Hepatocyte (in vitro differentiated cells): Measurements from ENCODE around the gene EPHB2. TPM values are rescaled to one million over a fixed set of nuclear protein-coding genes. Genes with fewer than 3 reads are reported as not detected.

ENCODE experiments used
- DNase-seq: peaks from one replicate; pipeline ENCODE4 v3.0.0-alpha.2; 2016; ENCODE audit warnings: low spot score
- H2AFZ ChIP-seq: fragments of 200-600 bp; sonication (generic); 2 replicates; pipeline ENCODE4 v1.6.0; 2016; ENCODE audit warnings: antibody characterized with exemption, mild to moderate bottlenecking
- H3K27ac ChIP-seq: fragments of 200-600 bp; sonication (generic); 2 replicates; pipeline ENCODE4 v1.5.1; 2016; ENCODE audit warnings: mild to moderate bottlenecking
- H3K27me3 ChIP-seq: fragments of 200-600 bp; sonication (generic); 2 replicates; pipeline ENCODE4 v1.6.1; 2016
- H3K36me3 ChIP-seq: fragments of 200-600 bp; sonication (generic); replicated peaks from 2 replicates; pipeline ENCODE4 v1.5.1; 2016; ENCODE audit warnings: low read depth; ENCODE audit not compliant: insufficient read depth
- H3K4me1 ChIP-seq: fragments of 200-600 bp; sonication (generic); 2 replicates; pipeline ENCODE4 v1.5.1; 2016; ENCODE audit warnings: mild to moderate bottlenecking, moderate library complexity; ENCODE audit not compliant: insufficient read depth
- H3K4me2 ChIP-seq: fragments of 200-600 bp; sonication (generic); 2 replicates; pipeline ENCODE4 v1.6.0; 2016
- H3K4me3 ChIP-seq: fragments of 200-600 bp; sonication (generic); 2 replicates; pipeline ENCODE4 v1.5.1; 2016; ENCODE audit warnings: mild to moderate bottlenecking
- H3K79me2 ChIP-seq: fragments of 200-600 bp; sonication (generic); 2 replicates; pipeline ENCODE4 v1.6.0; 2017; ENCODE audit warnings: mild to moderate bottlenecking
- H3K9me2 ChIP-seq: fragments of 200-600 bp; sonication (generic); replicated peaks from 2 replicates; pipeline ENCODE4 v1.6.0; 2017; ENCODE audit warnings: mild to moderate bottlenecking; ENCODE audit not compliant: insufficient read depth
- H3K9me3 ChIP-seq: fragments of 200-600 bp; sonication (generic); 2 replicates; pipeline ENCODE4 v1.5.1; 2016; ENCODE audit warnings: low read depth, mild to moderate bottlenecking
- H4K20me1 ChIP-seq: fragments of 200-600 bp; sonication (generic); 2 replicates; pipeline ENCODE4 v1.6.0; 2016; ENCODE audit warnings: mild to moderate bottlenecking; ENCODE audit not compliant: insufficient read depth, poor library complexity, severe bottlenecking
- EZH2 ChIP-seq: fragments of 200-600 bp; sonication (generic); IDR thresholded peaks from 2 replicates; pipeline ENCODE4 v1.6.1; 2016; ENCODE audit warnings: antibody characterized with exemption, mild to moderate bottlenecking, borderline replicate concordance
- EZH2phosphoT487 ChIP-seq: fragments of 200-600 bp; sonication (generic); IDR thresholded peaks from one replicate; pipeline ENCODE4 v1.6.1; 2018; ENCODE audit warnings: antibody characterized with exemption, mild to moderate bottlenecking, low read depth, moderate library complexity; ENCODE audit not compliant: unreplicated experiment, severe bottlenecking
- WGBS: methylation state at CpG from one replicate; pipeline ENCODE4 v1.1.6; 2016; ENCODE audit warnings: low lambda C conversion rate; ENCODE audit errors: missing lambda C conversion rate; 5-methylcytosine and 5-hydroxymethylcytosine counted together
- polyA plus RNA-seq: library from polyadenylated mRNA; unstranded; fragments of >200 nt; fragmentation: Nextera tagmentation; extraction: Ambion mirVana; gene quantifications from 2 replicates; pipeline ENCODE4 v1.2.1, GENCODE V29; 2016
- total RNA-seq: library from RNA; depleted of rRNA; stranded (reverse); fragments of >200 nt; gene quantifications from 2 replicates; pipeline ENCODE4 v1.2.3, GENCODE V29; 2014
- TF ChIP-seq, protein P1 (sequence below): fragments of 200-600 bp; sonication (generic); IDR thresholded peaks from 2 replicates; pipeline ENCODE4 v1.5.1; 2016; ENCODE audit warnings: antibody characterized with exemption, mild to moderate bottlenecking; ENCODE audit not compliant: poor library complexity

Gene EPHB2
- total and polyA plus RNA-seq, 2 experiments from 2014 or later = 17.2 to 18.3 TPM

DNA sequence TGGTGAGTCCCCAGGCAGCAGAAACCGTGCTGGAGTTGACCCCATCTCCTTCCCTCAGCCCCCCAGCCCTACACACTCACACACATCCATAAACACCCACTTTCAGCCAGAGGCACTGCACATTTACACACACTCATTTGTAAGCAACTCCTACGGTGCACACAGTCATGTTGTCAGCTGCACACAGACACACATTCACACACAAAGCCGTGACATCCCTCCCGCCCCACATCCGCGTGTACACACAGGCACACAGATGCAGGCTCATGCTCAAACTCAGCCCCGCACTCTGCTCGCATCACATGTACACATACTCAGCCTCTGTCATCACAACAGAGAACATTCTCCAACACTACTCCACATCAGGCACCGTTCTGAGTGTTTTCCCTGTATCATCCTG is 214.5 kb downstream of the EPHB2 start:
- Histone ChIP-seq H3K9me2 (no peaks in the 10 kb centered on the region), H3K27me3 (peaks cover 13% of the 10 kb centered on the region), H3K9me3 (no peaks in the 10 kb centered on the region), H3K36me3 (no peaks in the 10 kb centered on the region), H3K4me2 (no peak overlapping the region), H2AFZ (no peak overlapping the region), H4K20me1 (no peaks in the 10 kb centered on the region), H3K4me1 (no peaks in the 10 kb centered on the region), H3K79me2 (no peaks in the 10 kb centered on the region), H3K27ac (no peak overlapping the region), H3K4me3 (no peak overlapping the region)
- TF ChIP-seq EZH2phosphoT487 (no peak), EZH2 (no peak)
- TF ChIP-seq, protein P1, sequence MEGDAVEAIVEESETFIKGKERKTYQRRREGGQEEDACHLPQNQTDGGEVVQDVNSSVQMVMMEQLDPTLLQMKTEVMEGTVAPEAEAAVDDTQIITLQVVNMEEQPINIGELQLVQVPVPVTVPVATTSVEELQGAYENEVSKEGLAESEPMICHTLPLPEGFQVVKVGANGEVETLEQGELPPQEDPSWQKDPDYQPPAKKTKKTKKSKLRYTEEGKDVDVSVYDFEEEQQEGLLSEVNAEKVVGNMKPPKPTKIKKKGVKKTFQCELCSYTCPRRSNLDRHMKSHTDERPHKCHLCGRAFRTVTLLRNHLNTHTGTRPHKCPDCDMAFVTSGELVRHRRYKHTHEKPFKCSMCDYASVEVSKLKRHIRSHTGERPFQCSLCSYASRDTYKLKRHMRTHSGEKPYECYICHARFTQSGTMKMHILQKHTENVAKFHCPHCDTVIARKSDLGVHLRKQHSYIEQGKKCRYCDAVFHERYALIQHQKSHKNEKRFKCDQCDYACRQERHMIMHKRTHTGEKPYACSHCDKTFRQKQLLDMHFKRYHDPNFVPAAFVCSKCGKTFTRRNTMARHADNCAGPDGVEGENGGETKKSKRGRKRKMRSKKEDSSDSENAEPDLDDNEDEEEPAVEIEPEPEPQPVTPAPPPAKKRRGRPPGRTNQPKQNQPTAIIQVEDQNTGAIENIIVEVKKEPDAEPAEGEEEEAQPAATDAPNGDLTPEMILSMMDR = no peak
- WGBS = 77% methylated on average over 9 of the region's 9 CpGs
- no peak for DNase-seq

DNA sequence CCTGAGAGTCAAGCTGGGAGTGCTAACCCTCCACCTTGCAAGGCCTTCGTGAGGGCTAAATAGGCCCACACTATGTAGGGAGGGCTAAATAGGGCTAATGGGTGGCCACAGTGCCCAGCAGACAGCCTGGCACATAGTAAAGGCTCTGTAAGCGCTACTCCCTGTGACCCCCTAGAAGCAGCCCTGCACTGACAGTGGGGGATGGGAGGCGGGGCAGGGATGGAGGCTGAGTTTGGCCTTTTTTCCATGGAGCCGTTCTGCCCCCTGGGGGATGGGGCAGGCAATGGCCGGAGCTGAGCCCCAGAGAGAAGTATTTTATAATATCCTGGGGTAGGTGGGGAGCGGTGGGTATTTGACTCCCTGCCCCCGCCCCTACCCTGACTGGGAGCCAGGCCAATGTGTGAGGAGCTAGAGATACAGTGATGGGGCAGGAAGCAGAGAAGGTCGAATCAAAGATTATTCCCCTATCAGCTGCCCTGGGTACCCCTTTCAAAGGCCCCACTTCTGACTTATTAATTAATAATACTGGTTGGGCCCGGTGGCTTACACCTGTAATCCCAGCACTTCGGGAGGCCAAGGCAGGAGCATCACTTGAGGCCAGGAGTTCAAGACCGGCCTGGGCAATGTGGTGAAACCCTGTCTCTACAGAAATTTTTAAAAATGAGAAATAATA is 219.7 kb downstream of the EPHB2 start:
- H4K20me1 ChIP-seq = no peaks in the 10 kb centered on the region
- WGBS = 54% methylated on average over 11 of the region's 11 CpGs
- no peak overlapping the region for H2AFZ ChIP-seq
- no peaks in the 10 kb centered on the region for H3K79me2 ChIP-seq
- peak; percentile 59 for DNase-seq
- no peaks in the 10 kb centered on the region for H3K4me1 ChIP-seq
- no peaks in the 10 kb centered on the region for H3K9me3 ChIP-seq
- no peak overlapping the region for H3K4me3 ChIP-seq
- H3K27ac ChIP-seq = no peak overlapping the region
- peaks cover 13% of the 10 kb centered on the region for H3K27me3 ChIP-seq
- no peak overlapping the region for H3K4me2 ChIP-seq
- no peak for TF ChIP-seq EZH2
- TF ChIP-seq, protein P1 = peak; percentile 53
- H3K36me3 ChIP-seq = no peaks in the 10 kb centered on the region
- H3K9me2 ChIP-seq = no peaks in the 10 kb centered on the region

DNA sequence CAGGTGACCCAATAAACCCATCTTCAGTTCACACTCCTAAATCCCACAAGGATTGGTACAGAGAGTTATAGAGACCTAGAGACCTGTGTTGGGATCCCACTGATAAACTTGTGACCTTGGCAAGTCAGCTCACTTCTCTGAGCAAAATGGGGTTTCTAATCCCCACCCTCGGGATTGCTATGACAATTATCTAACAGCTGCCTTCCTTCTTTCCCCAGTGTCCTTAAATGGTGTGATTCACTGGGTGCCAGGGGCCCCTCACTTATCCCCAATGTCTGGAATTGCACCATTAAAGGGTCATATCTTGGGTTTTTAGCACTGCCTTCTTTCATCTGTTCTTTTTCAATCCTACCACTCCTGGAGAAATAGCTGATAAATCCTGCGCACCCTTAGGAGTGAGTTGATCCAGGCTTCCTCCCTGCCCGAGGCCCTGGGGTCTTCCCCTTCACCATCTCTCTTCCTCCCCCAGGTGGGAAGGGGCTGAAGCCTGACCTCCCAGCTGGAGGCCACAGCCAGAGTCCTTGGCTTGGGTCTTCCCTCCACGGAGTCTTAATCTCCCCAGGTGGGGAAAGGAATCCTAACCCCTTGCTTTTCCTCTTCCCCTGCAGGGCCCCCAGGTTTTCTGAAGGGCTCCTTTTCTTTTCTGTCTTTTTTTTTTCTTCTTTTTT is 222.3 kb downstream of the EPHB2 start:
- no peak overlapping the region for H3K4me3 ChIP-seq
- no peaks in the 10 kb centered on the region for H3K9me3 ChIP-seq
- H3K27me3 ChIP-seq = peaks cover 8% of the 10 kb centered on the region
- TF ChIP-seq EZH2 (no peak), EZH2phosphoT487 (no peak)
- TF ChIP-seq, protein P1 = no peak
- H2AFZ ChIP-seq = no peak overlapping the region
- no peaks in the 10 kb centered on the region for H3K9me2 ChIP-seq
- no peak overlapping the region for H3K27ac ChIP-seq
- 25% methylated on average over 4 of the region's 4 CpGs for WGBS
- no peaks in the 10 kb centered on the region for H3K36me3 ChIP-seq
- H3K79me2 ChIP-seq = no peaks in the 10 kb centered on the region
- H3K4me1 ChIP-seq = no peaks in the 10 kb centered on the region
- no peak overlapping the region for H3K4me2 ChIP-seq
- no peak for DNase-seq
- no peaks in the 10 kb centered on the region for H4K20me1 ChIP-seq
